Measurements from ENCODE around the gene UBE2D2. TPM values are rescaled to one million over a fixed set of nuclear protein-coding genes. Genes with fewer than 3 reads are reported as not detected.

The UBE2D2 gene
- total RNA-seq, 4 donors from 2014 or later = 65.2 to 114 (median 85.6) TPM

DNA sequence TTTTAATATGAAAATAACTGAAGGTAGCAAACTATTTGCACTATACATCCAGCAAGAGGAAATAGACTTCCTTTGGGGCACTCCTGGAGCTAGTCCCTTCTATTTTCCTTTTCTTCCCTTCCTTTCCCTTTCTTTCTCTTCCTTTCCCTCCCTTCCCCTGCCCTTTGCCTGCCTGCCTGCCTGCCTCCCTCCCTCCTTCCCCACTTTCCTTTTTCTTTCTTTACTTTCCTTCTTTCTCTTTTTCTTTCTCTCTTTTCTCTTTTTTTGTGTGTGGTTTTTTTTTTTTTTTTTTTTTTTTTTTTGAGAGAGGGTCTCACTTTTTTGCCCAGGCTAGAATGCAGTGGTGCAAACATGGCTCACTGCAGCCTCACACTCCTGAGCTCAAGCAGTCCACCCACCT lies 69.7 kb downstream of the UBE2D2 start:
- H3K27ac ChIP-seq = no peak overlapping the region
- H3K4me1 ChIP-seq = peaks cover 0 to 32% (median 0%) of the 10 kb centered on the region in 3 donors
- peaks cover 0 to 60% of the 10 kb centered on the region in 2 donors for H3K36me3 ChIP-seq
- TF ChIP-seq, protein P1, sequence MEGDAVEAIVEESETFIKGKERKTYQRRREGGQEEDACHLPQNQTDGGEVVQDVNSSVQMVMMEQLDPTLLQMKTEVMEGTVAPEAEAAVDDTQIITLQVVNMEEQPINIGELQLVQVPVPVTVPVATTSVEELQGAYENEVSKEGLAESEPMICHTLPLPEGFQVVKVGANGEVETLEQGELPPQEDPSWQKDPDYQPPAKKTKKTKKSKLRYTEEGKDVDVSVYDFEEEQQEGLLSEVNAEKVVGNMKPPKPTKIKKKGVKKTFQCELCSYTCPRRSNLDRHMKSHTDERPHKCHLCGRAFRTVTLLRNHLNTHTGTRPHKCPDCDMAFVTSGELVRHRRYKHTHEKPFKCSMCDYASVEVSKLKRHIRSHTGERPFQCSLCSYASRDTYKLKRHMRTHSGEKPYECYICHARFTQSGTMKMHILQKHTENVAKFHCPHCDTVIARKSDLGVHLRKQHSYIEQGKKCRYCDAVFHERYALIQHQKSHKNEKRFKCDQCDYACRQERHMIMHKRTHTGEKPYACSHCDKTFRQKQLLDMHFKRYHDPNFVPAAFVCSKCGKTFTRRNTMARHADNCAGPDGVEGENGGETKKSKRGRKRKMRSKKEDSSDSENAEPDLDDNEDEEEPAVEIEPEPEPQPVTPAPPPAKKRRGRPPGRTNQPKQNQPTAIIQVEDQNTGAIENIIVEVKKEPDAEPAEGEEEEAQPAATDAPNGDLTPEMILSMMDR (IDR thresholded peaks at IDR 0.05) = no peak
- no peak for TF ChIP-seq POLR2A (IDR thresholded peaks at IDR 0.05)
- TF ChIP-seq POLR2AphosphoS5 (IDR thresholded peaks at IDR 0.05) = no peak
- TF ChIP-seq EP300 (IDR thresholded peaks at IDR 0.05) = no peak
- no peaks in the 10 kb centered on the region for H3K9me3 ChIP-seq
- ATAC-seq = no peak
- H3K4me3 ChIP-seq = no peak overlapping the region
- H3K27me3 ChIP-seq = no peaks in the 10 kb centered on the region

DNA sequence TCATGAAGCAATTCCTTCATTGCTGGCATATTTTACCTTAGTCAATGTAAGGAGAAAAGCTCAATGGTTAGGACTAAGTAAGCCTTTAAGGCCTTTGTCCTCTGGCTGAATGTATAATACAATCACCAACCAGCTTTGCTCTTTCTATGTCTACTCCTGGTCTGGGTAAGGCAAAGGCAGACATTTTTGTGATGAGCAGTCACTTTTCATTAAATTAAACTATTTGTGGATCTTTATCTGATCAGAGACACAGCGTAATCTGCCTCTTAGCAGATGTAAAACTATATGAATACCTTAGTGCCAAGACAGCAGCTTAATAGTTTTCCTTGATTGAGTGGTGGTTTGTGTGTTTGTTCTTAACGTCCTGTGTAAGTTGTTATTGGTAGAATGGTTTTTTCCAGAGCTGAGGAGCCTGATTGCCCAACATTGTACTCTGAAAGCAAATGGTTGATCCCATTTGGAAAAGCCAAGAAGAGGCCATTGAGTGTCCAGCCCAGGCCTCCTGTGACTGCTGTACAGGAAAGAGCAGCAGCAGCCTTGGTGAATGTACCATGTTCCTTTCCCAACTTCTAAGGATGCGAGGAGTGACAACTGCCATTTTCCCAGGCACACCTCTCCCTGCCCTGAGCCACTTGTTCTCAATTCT lies 70.5 kb downstream of the UBE2D2 start:
- no peak for TF ChIP-seq EP300 (IDR thresholded peaks at IDR 0.05)
- TF ChIP-seq, protein P1 (IDR thresholded peaks at IDR 0.05) = no peak
- TF ChIP-seq POLR2AphosphoS5 (IDR thresholded peaks at IDR 0.05) = no peak
- TF ChIP-seq POLR2A (IDR thresholded peaks at IDR 0.05) = no peak
- no peak for ATAC-seq
- no peak overlapping the region for H3K27ac ChIP-seq
- WGBS, 2 donors (ENCODE audit: low coverage in 1 of 2) = 67 to 76% methylated on average over 2 to 3 of the region's 3 CpGs
- no peak overlapping the region for H3K4me3 ChIP-seq
- H3K9me3 ChIP-seq = no peaks in the 10 kb centered on the region
- H3K36me3 ChIP-seq = peaks cover 0 to 52% of the 10 kb centered on the region in 2 donors
- H3K27me3 ChIP-seq = no peaks in the 10 kb centered on the region
- peaks cover 0 to 40% (median 8%) of the 10 kb centered on the region in 3 donors for H3K4me1 ChIP-seq

DNA sequence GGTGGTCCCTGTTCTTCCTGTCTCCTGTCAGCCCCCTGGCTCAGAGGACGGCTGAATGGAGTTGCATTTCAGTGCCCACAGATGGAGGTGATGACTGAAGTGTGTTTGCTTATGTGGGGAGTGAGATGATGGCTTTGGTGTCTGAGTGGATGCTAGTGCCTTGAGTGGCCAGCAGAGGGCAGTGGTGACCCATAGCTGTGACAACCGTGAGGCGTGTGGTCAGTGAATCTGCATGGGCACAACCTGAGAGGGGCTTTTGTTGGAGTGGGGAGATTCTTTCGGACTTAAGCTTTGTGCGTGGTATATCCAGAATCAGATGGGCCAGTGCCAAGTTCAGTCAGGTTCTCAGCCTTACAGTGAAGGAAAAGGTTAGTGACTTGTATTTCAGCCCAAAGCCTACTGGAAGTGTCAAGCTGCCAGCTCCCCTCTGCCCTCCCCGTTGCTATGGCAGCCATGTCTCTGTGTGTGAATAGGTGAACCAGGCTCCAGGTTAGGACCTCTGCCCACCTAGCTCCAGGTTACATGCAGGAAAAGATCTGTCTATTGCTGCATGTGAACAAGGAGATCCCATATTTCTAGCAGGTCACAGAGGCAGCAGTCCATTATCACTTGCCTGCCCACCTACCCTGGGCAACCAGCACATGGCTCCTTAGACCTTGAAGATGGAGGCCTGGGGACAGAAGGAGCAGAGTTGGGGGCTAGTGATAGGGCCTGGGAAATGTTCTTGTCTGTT lies 72.3 kb downstream of the UBE2D2 start:
- TF ChIP-seq POLR2AphosphoS5 (IDR thresholded peaks at IDR 0.05) (no peak), POLR2A (IDR thresholded peaks at IDR 0.05) (no peak), EP300 (IDR thresholded peaks at IDR 0.05) (no peak)
- TF ChIP-seq, protein P1 (IDR thresholded peaks at IDR 0.05) = peak in 3 of 4 experiments; percentile 95 to 96 (median 95)
- Histone ChIP-seq H3K27ac (no peak overlapping the region), H3K4me1 (peaks cover 0 to 58% (median 19%) of the 10 kb centered on the region in 3 donors), H3K36me3 (peaks cover 0 to 34% of the 10 kb centered on the region in 2 donors), H3K9me3 (no peaks in the 10 kb centered on the region), H3K27me3 (no peaks in the 10 kb centered on the region), H3K4me3 (no peak overlapping the region)
- ATAC-seq = no peak
- whole genome bisulfite sequencing, 2 donors (ENCODE audit: low coverage in 1 of 2) = 0 to 3% methylated on average over 3 to 5 of the region's 6 CpGs

DNA sequence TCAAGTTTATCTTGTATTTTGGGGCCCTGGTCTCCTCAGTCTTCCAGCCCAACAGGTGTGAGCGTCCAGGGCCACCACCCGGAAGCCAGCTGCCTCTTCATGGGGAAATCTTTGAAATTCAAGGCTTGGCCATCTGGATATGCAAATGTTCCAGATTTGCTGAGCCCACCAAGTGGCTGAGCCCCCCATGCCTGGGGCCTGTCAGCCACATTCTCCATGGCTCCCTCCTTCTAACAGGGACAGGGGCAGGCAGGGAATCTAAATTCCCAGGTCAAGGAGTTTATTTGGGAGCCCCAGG lies 72.8 kb downstream of the UBE2D2 start:
- no peak overlapping the region for H3K27ac ChIP-seq
- WGBS, 2 donors (ENCODE audit: low coverage in 1 of 2) = 40 to 80% methylated on average over 1 to 2 of the region's 2 CpGs

More for the DNA sequence above, 72.8 kb downstream of the UBE2D2 start:
- no peaks in the 10 kb centered on the region for H3K9me3 ChIP-seq
- no peaks in the 10 kb centered on the region for H3K27me3 ChIP-seq
- TF ChIP-seq EP300 (IDR thresholded peaks at IDR 0.05) (no peak), POLR2A (IDR thresholded peaks at IDR 0.05) (no peak), POLR2AphosphoS5 (IDR thresholded peaks at IDR 0.05) (no peak)
- TF ChIP-seq, protein P1 (IDR thresholded peaks at IDR 0.05) = no peak
- ATAC-seq = no peak
- no peak overlapping the region for H3K4me3 ChIP-seq
- peaks cover 0 to 29% of the 10 kb centered on the region in 2 donors for H3K36me3 ChIP-seq
- peaks cover 0 to 60% (median 23%) of the 10 kb centered on the region in 3 donors for H3K4me1 ChIP-seq

Data from gastroesophageal sphincter (tissue), 4 donors.